ENCODE data around the gene SYNM. TPM values are rescaled to one million over a fixed set of nuclear protein-coding genes. Genes with fewer than 3 reads are reported as not detected.
"Not testable (repeated sequence)": the region's sequence is repeated elsewhere in the genome, so short reads cannot be mapped to it uniquely, and the experiment has no call there.

SYNM gene
- polyA plus RNA-seq, 1 experiment: 3.2 TPM

DNA sequence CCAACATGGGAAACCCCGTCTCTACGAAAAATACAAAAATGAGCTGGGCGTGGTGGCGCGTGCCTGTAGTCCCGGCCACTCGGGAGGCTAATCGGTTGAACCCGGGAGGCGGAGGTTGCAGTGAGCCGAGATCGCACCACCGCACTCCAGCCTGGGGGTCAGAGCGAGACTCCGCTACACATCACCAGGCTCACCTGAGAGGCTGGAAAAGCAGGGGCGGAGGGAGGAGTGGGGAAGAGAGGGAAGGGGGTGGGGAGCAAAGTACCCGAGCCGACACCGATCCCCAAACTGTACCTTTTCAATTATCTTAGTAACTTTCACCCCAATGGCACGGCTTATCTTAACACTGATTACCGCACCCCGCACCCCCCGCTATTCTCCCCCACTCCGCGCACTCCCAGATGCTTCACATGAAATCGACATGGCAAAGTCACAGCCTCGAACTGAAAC lies 46.4 kb upstream of the SYNM start:
- Histone ChIP-seq H3K27ac (ENCODE audit: low read depth, low read length) (no peak overlapping the region), H3K27me3 (ENCODE audit: control insufficient read depth, insufficient read depth, low read length) (no peaks in the 10 kb centered on the region), H3K9me3 (ENCODE audit: control insufficient read depth, insufficient read depth, low read length) (peaks cover 2% of the 10 kb centered on the region; the same call in 1 of the 2 replicates), H3K4me3 (ENCODE audit: low read depth, low read length) (peak overlapping the region; percentile 64)
- DNase-seq (ENCODE audit: low read depth, low spot score): no peak
- CTCF ChIA-PET: interaction anchor here (0.7 to 4.5 kb wide), 12 partner anchors 10 to 538 kb away, joined by 3 to 23 read pairs (median 6); no protein-coding TSS in a partner anchor
- POLR2A ChIA-PET: interaction anchor here (0.8 to 1.0 kb wide), 2 partner anchors 93 to 144 kb away, joined by 4 read pairs; no protein-coding TSS in a partner anchor
- TF ChIP-seq, protein P1, sequence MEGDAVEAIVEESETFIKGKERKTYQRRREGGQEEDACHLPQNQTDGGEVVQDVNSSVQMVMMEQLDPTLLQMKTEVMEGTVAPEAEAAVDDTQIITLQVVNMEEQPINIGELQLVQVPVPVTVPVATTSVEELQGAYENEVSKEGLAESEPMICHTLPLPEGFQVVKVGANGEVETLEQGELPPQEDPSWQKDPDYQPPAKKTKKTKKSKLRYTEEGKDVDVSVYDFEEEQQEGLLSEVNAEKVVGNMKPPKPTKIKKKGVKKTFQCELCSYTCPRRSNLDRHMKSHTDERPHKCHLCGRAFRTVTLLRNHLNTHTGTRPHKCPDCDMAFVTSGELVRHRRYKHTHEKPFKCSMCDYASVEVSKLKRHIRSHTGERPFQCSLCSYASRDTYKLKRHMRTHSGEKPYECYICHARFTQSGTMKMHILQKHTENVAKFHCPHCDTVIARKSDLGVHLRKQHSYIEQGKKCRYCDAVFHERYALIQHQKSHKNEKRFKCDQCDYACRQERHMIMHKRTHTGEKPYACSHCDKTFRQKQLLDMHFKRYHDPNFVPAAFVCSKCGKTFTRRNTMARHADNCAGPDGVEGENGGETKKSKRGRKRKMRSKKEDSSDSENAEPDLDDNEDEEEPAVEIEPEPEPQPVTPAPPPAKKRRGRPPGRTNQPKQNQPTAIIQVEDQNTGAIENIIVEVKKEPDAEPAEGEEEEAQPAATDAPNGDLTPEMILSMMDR (IDR thresholded peaks at IDR 0.05; ENCODE audit: low read depth, low read length): no peak

DNA sequence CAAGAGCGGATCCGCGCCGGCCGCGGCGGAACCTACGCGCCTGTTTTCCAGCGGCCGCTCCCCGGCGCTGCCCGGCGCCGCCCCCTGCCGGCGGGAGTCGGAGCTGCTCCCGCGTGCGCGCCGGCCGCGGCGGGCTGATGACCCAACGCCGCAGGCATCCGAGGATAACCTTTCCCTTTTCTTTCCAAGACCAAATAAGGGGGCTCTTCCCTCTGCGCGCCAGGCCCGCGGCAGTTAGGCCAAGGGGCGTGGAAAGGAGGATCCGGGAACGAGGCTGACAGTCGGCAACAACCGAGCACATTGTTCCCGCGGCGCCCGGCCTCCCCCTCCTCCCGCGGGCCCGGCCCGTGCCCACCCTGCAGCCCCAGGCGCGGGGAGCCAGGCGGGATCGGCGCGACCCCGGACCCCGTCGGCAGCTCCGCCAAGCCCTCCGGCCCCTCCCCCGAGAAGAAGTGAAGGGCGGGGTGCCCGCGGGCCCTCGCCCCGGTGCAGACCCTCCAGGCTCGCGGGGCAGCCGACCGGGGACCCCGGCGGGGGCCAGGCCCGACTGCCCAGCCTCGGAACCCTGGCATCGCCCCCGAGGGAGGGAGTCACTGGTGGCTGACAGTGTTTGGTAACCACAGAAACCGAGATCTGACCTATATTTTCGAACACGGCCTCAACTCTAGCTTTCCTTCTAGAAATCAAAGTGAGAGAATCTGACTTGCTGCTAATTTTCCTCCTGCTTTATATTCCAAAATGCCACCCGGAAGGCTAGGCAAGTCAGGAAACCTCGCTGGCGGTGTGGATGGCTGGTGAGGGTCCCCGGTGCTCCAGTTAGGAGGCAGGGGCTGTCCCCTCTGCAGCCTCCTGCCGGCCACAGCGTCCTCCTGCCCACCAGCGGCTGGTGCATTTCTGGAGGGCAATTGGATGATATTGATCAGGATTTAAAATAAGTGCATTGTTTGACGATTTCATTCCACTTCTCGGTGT lies 45.6 kb upstream of the SYNM start:
- peak overlapping the region; percentile 57 for H3K4me3 ChIP-seq (ENCODE audit: low read depth, low read length)
- peak; percentile 77 for DNase-seq (ENCODE audit: low read depth, low spot score)
- POLR2A ChIA-PET: interaction anchor here (0.6 to 1.0 kb wide), 4 partner anchors 12 to 475 kb away, joined by 3 to 4 read pairs (median 4); no protein-coding TSS in a partner anchor
- CTCF ChIA-PET: interaction anchor here (0.6 to 4.5 kb wide), 17 partner anchors 9 to 539 kb away, joined by 3 to 23 read pairs (median 5); no protein-coding TSS in a partner anchor
- peaks cover 2% of the 10 kb centered on the region; the same call in 1 of the 2 replicates for H3K9me3 ChIP-seq (ENCODE audit: control insufficient read depth, insufficient read depth, low read length)
- TF ChIP-seq, protein P1 (IDR thresholded peaks at IDR 0.05; ENCODE audit: low read depth, low read length): peak; percentile 50
- H3K27ac ChIP-seq (ENCODE audit: low read depth, low read length): peak overlapping the region; percentile 52
- no peaks in the 10 kb centered on the region for H3K27me3 ChIP-seq (ENCODE audit: control insufficient read depth, insufficient read depth, low read length)

DNA sequence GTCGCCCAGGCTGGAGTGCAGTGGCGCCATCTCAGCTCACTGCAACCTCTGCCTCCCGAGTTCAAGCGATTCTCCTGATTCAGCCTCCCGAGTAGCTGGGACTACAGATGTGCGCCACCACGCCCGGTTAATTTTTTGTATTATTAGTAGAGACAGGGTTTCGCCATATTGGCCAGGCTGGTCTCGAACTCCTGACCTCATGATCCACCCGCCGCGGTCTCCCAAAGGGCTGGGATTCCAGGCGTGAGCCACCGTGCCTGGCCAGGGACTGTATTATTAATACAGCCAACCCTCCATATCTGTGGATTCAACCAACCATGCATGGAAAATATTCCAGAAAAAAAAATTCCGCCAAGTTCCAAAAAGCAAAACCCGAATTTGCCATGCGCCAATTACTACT lies 44.7 kb upstream of the SYNM start:
- H3K4me3 ChIP-seq (ENCODE audit: low read depth, low read length); H3K27me3 ChIP-seq (ENCODE audit: control insufficient read depth, insufficient read depth, low read length); H3K27ac ChIP-seq (ENCODE audit: low read depth, low read length); H3K9me3 ChIP-seq (ENCODE audit: control insufficient read depth, insufficient read depth, low read length); DNase-seq (ENCODE audit: low read depth, low spot score); POLR2A ChIA-PET: not testable (repeated sequence)
- CTCF ChIA-PET: interaction anchor here (0.6 to 4.5 kb wide), 5 partner anchors 8 to 187 kb away, joined by 3 to 23 read pairs (median 5); no protein-coding TSS in a partner anchor

DNA sequence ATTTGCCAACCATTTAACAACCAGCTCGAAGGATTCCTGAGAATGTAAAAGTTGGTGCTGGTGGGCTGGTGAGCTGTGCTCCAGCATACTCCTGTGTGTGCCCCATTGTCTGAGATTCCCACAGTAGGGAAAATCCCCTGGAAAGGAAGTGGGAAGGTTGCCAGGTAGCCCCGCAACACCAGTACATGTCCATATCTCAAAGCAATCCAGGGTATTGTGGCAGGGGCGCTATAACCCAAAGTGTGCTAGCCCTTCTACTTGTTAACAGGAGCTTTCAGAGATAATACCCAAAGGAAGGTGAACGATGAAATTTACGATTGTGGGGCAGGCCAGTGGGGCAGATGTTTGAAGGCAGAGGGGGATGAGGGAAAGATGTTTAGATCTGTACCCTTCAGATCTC lies 42.7 kb upstream of the SYNM start:
- Histone ChIP-seq H3K27ac (ENCODE audit: low read depth, low read length) (no peak overlapping the region), H3K9me3 (ENCODE audit: control insufficient read depth, insufficient read depth, low read length) (peaks cover 2% of the 10 kb centered on the region; the same call in 1 of the 2 replicates), H3K27me3 (ENCODE audit: control insufficient read depth, insufficient read depth, low read length) (peaks cover 5% of the 10 kb centered on the region), H3K4me3 (ENCODE audit: low read depth, low read length) (no peak overlapping the region)
- DNase-seq (ENCODE audit: low read depth, low spot score): no peak
- POLR2A ChIA-PET: no interaction called here
- TF ChIP-seq, protein P1 (IDR thresholded peaks at IDR 0.05; ENCODE audit: low read depth, low read length): no peak
- CTCF ChIA-PET: interaction anchor here (1.0 to 4.5 kb wide), 5 partner anchors 14 to 544 kb away, joined by 3 to 23 read pairs (median 3); no protein-coding TSS in a partner anchor

DNA sequence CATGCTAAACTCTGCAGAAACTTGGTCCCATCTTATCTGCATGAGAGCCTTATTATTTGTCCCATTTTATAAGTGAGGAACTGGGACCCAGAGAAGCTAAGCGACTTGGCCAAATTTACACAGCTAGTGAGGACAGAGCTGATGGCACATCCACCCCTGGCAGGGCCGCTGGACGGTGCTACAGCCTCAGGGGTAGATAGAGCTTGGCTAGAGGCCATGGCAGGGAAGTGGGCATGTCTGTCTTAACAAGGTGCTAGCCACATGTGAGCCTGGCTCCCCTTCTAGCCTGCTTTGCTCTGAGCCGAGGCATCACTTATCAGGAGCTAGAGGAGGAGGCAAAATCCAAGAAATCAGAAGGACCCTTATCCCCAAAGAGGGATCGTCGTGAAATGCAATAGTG lies 36.7 kb upstream of the SYNM start:
- Histone ChIP-seq H3K27ac (ENCODE audit: low read depth, low read length) (no peak overlapping the region), H3K27me3 (ENCODE audit: control insufficient read depth, insufficient read depth, low read length) (peaks cover 7% of the 10 kb centered on the region), H3K4me3 (ENCODE audit: low read depth, low read length) (no peak overlapping the region), H3K9me3 (ENCODE audit: control insufficient read depth, insufficient read depth, low read length) (no peaks in the 10 kb centered on the region)
- TF ChIP-seq, protein P1 (IDR thresholded peaks at IDR 0.05; ENCODE audit: low read depth, low read length): no peak
- POLR2A ChIA-PET: no interaction called here
- no peak for DNase-seq (ENCODE audit: low read depth, low spot score)
- CTCF ChIA-PET: interaction anchor here (1.0 kb wide), 2 partner anchors 8 to 32 kb away, joined by 4 to 5 read pairs; no protein-coding TSS in a partner anchor
